ENCODE measurements around the gene UGT8. TPM values are rescaled to one million over a fixed set of nuclear protein-coding genes. Genes with fewer than 3 reads are reported as not detected.
"Not testable (repeated sequence)": the region's sequence is repeated elsewhere in the genome, so short reads cannot be mapped to it uniquely, and the experiment has no call there.

UGT8 gene
- total RNA-seq, 1 donor from 2014 or later: 1.2 TPM

- Histone ChIP-seq H3K36me3 (no peaks in the 10 kb centered on the region), H3K27ac (no peak overlapping the region), H3K4me3 (no peak overlapping the region), H3K4me1 (no peaks in the 10 kb centered on the region), H3K27me3 (ENCODE audit: low read depth) (no peaks in the 10 kb centered on the region), H3K9me3 (no peaks in the 10 kb centered on the region)
- intact Hi-C loops (cut with DNase I): no loop called here
- no peak for TF ChIP-seq CTCF (IDR thresholded peaks at IDR 0.05)
- DNase-seq: no peak
- no peak for ATAC-seq
These were observed 8.4 kb downstream of the UGT8 start for GRCh38 chr4:114607056-114607455.

- no peaks in the 10 kb centered on the region for H3K9me3 ChIP-seq
- DNase-seq: no peak
- intact Hi-C loops (cut with DNase I): no loop called here
- H3K4me3 ChIP-seq: no peak overlapping the region
- H3K36me3 ChIP-seq: no peaks in the 10 kb centered on the region
- H3K27ac ChIP-seq: no peak overlapping the region
- ATAC-seq: no peak
- TF ChIP-seq CTCF (IDR thresholded peaks at IDR 0.05): no peak
- no peaks in the 10 kb centered on the region for H3K4me1 ChIP-seq
- H3K27me3 ChIP-seq (ENCODE audit: low read depth): no peaks in the 10 kb centered on the region
These were observed 15.0 kb downstream of the UGT8 start for GRCh38 chr4:114613560-114613959.

GRCh38 chr4:114615435-114615834, 16.8 kb downstream of the UGT8 start:
- DNase-seq (no peak), ATAC-seq (peak; percentile 35 to 86)
- Histone ChIP-seq H3K4me3 (peak overlapping the region; percentile 39), H3K9me3 (no peaks in the 10 kb centered on the region), H3K36me3 (no peaks in the 10 kb centered on the region), H3K27ac (no peak overlapping the region), H3K27me3 (ENCODE audit: low read depth) (no peaks in the 10 kb centered on the region), H3K4me1 (no peaks in the 10 kb centered on the region)
- intact Hi-C loops (cut with DNase I): no loop called here
- no peak for TF ChIP-seq CTCF (IDR thresholded peaks at IDR 0.05)

- H3K9me3 ChIP-seq; H3K27ac ChIP-seq; H3K27me3 ChIP-seq (ENCODE audit: low read depth); H3K36me3 ChIP-seq; intact Hi-C loops (cut with DNase I); H3K4me1 ChIP-seq: not testable (repeated sequence)
- DNase-seq (peak; percentile 79), ATAC-seq (peak in 1 of 2 donors; percentile 81)
- peak overlapping the region; percentile 39 for H3K4me3 ChIP-seq
These were observed 17.4 kb downstream of the UGT8 start for GRCh38 chr4:114616036-114616435.

- intact Hi-C loops (cut with DNase I): no loop called here
- DNase-seq (no peak), ATAC-seq (no peak)
- Histone ChIP-seq H3K36me3 (no peaks in the 10 kb centered on the region), H3K27me3 (ENCODE audit: low read depth) (no peaks in the 10 kb centered on the region), H3K27ac (no peak overlapping the region), H3K9me3 (no peaks in the 10 kb centered on the region), H3K4me3 (no peak overlapping the region), H3K4me1 (no peaks in the 10 kb centered on the region)
- no peak for TF ChIP-seq CTCF (IDR thresholded peaks at IDR 0.05)
These were observed 27.6 kb downstream of the UGT8 start for GRCh38 chr4:114626196-114626595.

GRCh38 chr4:114636192-114636935, 37.8 kb downstream of the UGT8 start:
- H3K4me1 ChIP-seq: no peaks in the 10 kb centered on the region
- DNase-seq (no peak), ATAC-seq (no peak)
- TF ChIP-seq CTCF (IDR thresholded peaks at IDR 0.05): no peak
- no peaks in the 10 kb centered on the region for H3K36me3 ChIP-seq
- no peak overlapping the region for H3K27ac ChIP-seq
- intact Hi-C loops (cut with DNase I): no loop called here
- H3K4me3 ChIP-seq: no peak overlapping the region
- no peaks in the 10 kb centered on the region for H3K27me3 ChIP-seq (ENCODE audit: low read depth)
- no peaks in the 10 kb centered on the region for H3K9me3 ChIP-seq

Measured in lower lobe of right lung (tissue), 2 donors.